Activated T-helper 9 cell treated with anti-CD3 and anti-CD28 coated beads, Interleukin-2, amount 50 U/mL, for 16 hours (primary cell): ENCODE measurements around the gene MGAT5B.

Experiments used
- DNase-seq: peaks from one replicate; pipeline ENCODE4 v3.0.0-alpha.2; 2020; ENCODE audit warnings: low read depth

The MGAT5B gene

GRCh38 chr17:76981545-76982295 lies 113.5 kb downstream of the MGAT5B start:
- DNase-seq, result no peak

DNA sequence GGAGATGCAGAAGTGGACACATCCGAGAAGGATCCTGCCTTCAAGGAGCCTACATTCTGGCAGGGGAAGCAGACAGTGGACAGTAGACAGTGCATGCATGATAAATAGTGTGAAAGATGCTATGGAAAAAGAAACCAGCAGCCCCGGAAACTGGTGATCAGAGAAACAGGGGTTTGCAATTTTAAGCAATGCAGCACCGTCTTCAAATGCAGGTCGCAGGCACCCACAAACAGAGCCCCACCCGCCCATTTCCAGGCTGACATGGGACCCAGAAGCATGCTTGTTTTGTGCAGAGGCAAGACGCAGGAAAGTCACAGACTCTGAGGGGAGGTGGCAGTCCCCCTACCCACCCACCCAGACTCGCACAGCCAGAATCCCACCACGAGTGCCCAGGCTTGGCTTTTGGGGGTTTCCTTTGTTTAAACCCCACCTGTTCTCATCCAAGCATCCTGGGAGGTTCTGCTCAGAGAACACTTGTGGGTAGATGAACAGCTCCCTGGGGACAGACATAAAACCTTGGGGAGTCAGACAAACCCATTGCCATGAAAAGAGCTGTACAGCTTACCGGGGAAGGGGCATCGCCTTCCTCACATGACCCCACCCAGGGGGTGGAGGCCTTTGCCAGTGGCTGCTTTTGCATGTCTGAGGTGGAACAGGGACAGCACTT lies 114.3 kb downstream of the MGAT5B start:
- no peak for DNase-seq

DNA sequence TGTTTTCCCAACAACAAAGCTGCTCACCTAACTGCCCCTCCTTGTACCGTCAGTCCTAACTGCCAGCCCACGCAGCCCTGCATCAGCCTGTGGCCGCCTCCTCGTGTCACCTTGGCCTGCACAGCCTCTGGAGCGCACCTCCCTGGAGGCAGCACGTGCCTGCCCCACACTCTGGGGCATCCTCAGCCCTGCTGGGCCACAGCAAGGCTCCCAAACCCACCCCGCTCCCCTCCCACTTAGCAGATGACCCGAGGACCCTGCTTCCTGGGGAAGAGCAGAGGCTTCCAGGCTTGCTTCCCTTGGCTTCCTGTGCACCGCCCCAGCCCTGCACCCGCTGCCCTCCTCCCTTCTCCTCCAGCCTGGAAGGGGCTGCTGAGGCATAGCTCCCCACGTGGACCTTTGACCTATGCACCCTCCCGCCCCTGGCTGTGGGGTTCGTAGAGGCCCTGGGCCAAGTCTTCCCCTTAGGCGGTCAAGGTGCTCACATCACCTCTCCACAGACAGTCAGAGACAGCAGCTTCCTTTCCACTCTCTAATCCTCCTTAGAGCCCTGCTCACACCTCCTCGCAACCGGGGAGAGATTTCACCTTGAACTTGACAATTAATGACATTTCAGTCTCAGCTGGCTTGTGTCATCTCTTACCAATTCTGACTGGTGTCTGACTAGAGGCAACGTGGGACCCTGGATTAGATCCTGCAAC lies 115.0 kb downstream of the MGAT5B start:
- DNase-seq, result no peak

GRCh38 chr17:76986365-76986764 lies 118.2 kb downstream of the MGAT5B start:
- DNase-seq, result no peak

GRCh38 chr17:76987486-76988093 lies 119.4 kb downstream of the MGAT5B start:
- no peak for DNase-seq

- no peak for DNase-seq
Measured at GRCh38 chr17:76988796-76989195, 120.6 kb downstream of the MGAT5B start.

- DNase-seq, result no peak
Measured at GRCh38 chr17:76989519-76989918, 121.3 kb downstream of the MGAT5B start.

GRCh38 chr17:76992891-76993290 lies 124.7 kb downstream of the MGAT5B start:
- no peak for DNase-seq

GRCh38 chr17:76993651-76994050 lies 125.4 kb downstream of the MGAT5B start:
- no peak for DNase-seq

GRCh38 chr17:76994237-76994637 lies 126.0 kb downstream of the MGAT5B start:
- no peak for DNase-seq

DNA sequence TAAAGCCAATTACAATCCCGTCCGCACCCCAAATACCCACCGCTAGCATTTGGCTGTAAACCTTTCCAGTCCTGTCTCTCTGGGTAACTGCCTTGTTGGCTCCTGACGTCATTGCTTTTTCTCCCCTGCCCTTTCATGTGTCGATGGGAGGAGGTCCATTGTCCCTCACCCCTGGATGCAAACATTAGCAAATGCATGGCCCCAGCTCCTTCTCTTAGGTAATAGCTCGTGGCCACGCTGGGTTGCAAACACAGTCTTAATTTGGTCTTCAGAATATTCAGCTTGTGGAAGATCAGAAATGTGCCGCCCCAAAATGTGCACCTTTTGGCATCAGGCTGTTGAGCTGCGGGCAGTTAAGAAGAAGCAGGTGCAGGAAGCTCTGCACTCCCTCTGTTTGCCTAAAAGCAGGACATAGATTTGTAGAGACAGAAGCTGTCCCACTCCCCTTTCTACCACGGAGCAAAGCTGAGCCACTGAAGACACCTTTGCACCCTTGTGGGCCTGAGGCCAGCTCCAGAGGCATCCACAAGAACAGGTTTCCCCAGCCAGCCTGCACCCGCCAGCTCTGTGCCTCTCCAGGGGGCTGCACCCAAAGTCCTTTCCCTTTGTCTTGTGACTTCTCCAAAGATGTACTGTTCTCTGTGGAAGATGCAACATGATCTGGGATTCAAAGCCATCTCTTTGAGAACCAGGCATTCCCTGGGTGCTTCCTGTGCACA lies 127.3 kb downstream of the MGAT5B start:
- no peak for DNase-seq

GRCh38 chr17:76996741-76997694 lies 128.8 kb downstream of the MGAT5B start:
- no peak for DNase-seq

DNA sequence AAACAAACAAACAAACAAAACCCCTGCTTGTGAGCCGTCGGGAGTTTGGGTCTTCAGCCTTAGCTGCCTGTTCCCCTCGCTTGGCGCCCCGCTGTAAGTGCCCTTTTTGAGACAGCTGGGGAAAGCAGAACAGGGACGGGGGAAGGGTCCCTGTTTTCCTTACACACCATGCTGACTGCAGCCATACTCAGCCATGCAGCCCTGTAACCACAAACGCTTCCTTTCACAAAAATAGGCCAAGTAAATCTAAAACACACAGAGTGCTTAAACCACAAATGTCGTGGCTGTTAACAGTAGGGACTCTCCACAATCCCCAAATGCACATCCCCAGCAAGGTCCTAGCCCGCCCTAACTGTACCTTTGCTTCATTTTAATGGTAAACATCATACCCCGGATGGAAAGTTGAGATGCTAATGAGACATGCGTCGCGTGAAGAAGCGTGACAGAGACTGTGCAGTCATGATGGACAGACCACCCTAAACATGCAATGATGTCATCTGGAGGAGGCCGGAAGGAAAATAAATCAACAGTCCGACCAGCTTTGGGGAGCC lies 129.9 kb downstream of the MGAT5B start:
- peak; percentile 13 for DNase-seq

DNA sequence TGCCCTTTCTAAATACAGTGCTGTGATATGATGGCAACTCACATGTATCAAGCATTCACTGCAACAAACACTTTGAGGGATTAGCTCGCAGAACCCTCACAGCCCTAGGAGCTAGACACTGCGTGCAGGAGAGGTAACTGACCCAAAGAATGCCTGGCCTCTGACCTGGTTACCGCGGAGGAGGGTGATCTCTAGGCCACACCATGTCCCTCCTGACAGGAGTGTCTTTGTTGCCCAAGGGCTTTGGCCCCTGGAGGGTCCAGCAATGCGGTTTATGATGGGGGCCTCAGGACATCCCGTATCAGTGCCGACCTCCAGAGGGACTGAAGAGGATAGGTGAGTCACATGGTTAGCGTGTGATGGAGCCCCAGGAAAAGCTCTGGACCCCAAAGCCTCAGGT lies 130.6 kb downstream of the MGAT5B start:
- no peak for DNase-seq
